HS-5 (cell line): Measurements from ENCODE around the gene NTN1.

Experiments used
- DNase-seq: peaks from one replicate; pipeline ENCODE4 v3.0.0-alpha.2; 2012; ENCODE audit warnings: low read depth

NTN1 gene

GRCh38 chr17:9273428-9274391, 252.4 kb downstream of the NTN1 start:
- DNase-seq, result no peak

- DNase-seq, result no peak
These were observed 253.7 kb downstream of the NTN1 start for GRCh38 chr17:9274973-9275372.

DNA sequence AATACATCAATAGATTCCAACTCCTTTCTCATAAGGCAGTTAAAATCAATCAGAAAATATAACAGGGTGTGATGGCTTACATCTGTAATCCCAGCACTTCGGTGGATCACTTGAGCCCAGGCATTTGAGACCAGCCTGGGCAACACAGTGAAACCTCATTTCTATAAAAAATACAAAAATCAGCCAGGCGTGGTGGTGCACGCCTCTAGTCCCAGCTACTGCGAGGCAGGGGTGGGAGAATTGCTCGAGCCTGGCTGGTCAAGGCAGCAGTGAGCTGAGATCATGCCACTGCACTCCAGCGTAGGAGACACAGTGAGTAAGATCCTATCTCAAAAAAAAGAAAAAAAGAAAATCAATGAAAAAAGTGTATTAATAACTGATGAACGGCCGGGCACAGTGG, 258.6 kb downstream of the NTN1 start:
- no peak for DNase-seq

DNA sequence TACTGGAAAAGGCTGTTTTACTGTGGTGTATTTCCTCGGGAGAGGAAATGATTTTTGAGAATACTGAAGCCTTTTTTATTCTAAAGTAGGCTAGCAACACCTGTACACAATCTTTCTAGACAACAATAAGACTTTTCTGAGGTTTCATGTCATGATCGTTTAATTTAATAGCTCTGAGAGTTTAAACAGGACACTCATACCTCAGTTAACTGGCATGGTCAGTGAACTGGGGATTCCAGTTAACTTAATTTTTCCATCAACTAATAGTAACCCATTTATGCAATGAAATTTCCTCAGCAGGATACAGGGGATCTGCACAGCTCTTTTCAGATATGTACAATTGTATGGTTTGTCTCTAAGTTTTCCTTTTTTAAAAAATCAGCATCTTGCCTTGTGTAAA, 262.6 kb downstream of the NTN1 start:
- DNase-seq, result no peak

- no peak for DNase-seq
These were observed 263.6 kb downstream of the NTN1 start for GRCh38 chr17:9284884-9285283.

DNA sequence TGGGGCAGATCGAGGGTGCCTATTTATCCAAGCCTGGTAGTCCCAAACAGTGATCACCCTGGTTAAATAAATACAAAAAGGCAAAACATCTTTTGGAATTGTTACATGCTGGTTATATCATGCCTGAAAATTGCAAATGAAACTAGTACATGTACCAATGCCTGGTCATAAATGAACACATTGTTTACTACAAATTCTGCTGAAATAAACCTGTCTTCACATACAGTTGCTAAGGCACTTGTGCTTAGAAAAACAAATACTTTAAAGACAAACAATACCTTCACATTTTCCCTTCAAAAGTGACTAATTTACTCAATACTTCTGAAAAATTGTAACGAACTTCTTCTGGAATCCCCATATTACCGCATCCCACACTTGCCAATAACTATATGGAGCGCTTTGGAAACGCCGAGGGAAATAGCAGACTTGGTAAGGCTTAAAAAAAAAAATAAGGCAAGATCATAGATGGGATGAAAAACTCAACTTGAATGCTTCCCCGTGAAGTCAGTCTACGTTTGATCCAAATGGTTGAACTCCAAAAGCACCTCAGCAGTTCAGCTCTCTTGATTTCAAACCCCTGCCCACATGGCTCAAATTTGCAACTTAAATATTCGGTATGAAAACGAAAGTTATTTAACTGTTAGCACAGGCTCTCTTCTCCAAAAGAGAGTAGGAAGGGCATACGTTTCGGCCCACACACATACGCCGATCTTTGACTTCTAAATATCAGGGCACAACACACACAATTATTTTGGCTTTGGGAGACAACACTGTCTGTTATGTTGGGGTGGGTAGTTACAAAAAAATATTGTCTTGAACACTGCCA, 264.5 kb downstream of the NTN1 start:
- DNase-seq, result no peak

GRCh38 chr17:9286434-9286833, 265.1 kb downstream of the NTN1 start:
- DNase-seq, result no peak

DNA sequence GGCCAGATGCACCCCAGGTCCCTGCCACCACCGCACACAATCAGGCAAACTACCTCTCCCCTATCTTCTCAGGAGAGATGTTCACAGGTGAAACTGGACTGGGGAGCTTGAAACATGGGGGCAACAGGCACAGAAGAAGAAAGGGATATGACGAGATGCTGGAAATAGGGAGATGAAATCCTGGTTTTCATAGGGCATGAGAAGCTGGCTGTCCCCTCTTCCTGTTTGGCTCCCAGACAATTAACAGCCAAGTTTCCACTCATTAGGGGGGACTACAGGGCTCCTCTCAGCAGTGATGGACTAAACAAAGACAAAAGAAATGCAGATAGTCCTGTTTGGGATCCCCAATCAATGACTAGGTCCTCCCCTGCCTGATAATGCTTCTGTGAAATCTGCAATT, 266.0 kb downstream of the NTN1 start:
- DNase-seq, result no peak

- DNase-seq, result no peak
These were observed 268.9 kb downstream of the NTN1 start for GRCh38 chr17:9290226-9290613.

- no peak for DNase-seq
These were observed 270.7 kb downstream of the NTN1 start for GRCh38 chr17:9291912-9292560.

DNA sequence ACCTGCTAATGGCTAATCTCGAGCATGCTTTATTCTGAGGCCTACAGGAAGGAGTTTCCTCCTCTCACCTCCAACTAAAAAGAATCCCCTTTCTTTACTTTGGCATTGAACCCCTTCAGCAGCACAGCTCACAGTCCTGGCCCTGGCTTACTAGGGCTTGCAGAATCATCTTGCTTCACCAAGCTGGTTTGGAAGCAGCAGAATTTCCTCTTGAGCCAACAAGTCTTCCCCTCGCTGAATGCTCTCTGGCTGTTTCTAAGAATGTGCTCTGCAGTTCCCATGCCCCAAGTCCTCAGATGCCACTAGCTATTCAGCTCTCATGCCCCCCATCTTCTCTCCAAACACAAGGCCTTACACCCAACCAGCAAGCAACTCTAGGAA, 271.2 kb downstream of the NTN1 start:
- no peak for DNase-seq
